Kidney (tissue), 14 donors: ENCODE results near the gene TCERG1L. TPM values are rescaled to one million over a fixed set of nuclear protein-coding genes. Genes with fewer than 3 reads are reported as not detected.

Source experiments
- DNase-seq, 5 donors: peaks; one replicate each; pipeline ENCODE4 v3.0.0-alpha.2; 2013 to 2020
- FAIRE-seq: peaks from 2 replicates; lab custom pipeline; 2012; peaks lifted over from hg19 to GRCh38; lab: Jason Lieb, UNC
- H3K27ac ChIP-seq, 2 donors: one replicate each; pipeline ENCODE4 v1.7.0; 2013; ENCODE audit warnings: low read depth in 2 of 2, low read length in 2 of 2, inconsistent platforms in 1 of 2
- H3K27me3 ChIP-seq: one replicate; pipeline ENCODE4 v1.7.1; 2013; ENCODE audit warnings: low read length, inconsistent platforms; ENCODE audit not compliant: control insufficient read depth, insufficient read depth
- H3K36me3 ChIP-seq, 3 donors: one replicate each; pipeline versions ENCODE4 v1.7.0 to v1.7.1; 2013; ENCODE audit warnings: low read length in 3 of 3, control low read depth in 1 of 3, inconsistent platforms in 1 of 3; ENCODE audit not compliant: insufficient read depth in 3 of 3, control insufficient read depth in 2 of 3
- H3K4me1 ChIP-seq, 3 donors: one replicate each; pipeline versions ENCODE4 v1.7.0 to v1.7.1; 2013; ENCODE audit warnings: low read length in 3 of 3, inconsistent platforms in 1 of 3, low read depth in 1 of 3; ENCODE audit not compliant: control insufficient read depth in 2 of 3, insufficient read depth in 2 of 3
- H3K4me3 ChIP-seq, 3 donors: one replicate each; pipeline versions ENCODE4 v1.7.0 to v1.8.1; 2013; ENCODE audit warnings: low read length in 3 of 3, control low read depth in 1 of 3, inconsistent platforms in 1 of 3
- H3K9ac ChIP-seq, 3 donors: one replicate each; pipeline versions ENCODE4 v1.7.0 to v1.7.1; 2013; ENCODE audit warnings: low read length in 3 of 3, control low read depth in 1 of 3, inconsistent platforms in 1 of 3
- H3K9me3 ChIP-seq, 3 donors: one replicate each; pipeline versions ENCODE4 v1.7.0 to v1.7.1; 2013; ENCODE audit warnings: low read length in 3 of 3, control low read depth in 1 of 3, inconsistent platforms in 1 of 3; ENCODE audit not compliant: control insufficient read depth in 2 of 3, insufficient read depth in 1 of 3
- CTCF ChIP-seq: IDR thresholded peaks from 3 replicates; pipeline ENCODE4 v1.5.1; 2012; ENCODE audit warnings: mild to moderate bottlenecking, moderate library complexity, borderline replicate concordance; ENCODE audit not compliant: insufficient read depth; ENCODE audit errors: extremely low read depth
- intact Hi-C: fragments of 100-400 bp; cut with DNase I; formaldehyde crosslinking; loops from one replicate; pipeline ENCODE4 v1.11.1; 2022
- polyA plus RNA-seq: library from polyadenylated mRNA; stranded (reverse); fragments of 350-450 nt; fragmentation: Illumina TruSeq; extraction: RNeasy Lipid Tissue Mini Kit (QIAGEN cat#74804); gene quantifications from one replicate; pipeline ENCODE4 v1.2.3, GENCODE V29; 2014; ENCODE audit warnings: low read depth, low replicate concordance; ENCODE audit not compliant: insufficient read depth
- total RNA-seq: library from RNA; stranded (reverse); fragmentation: NEBNext Ultra II Directional; extraction: Animal tissue kit (Norgen Biotek cat#: 25700); gene quantifications from one replicate; pipeline ENCODE4 v1.2.1, GENCODE V29; 2021
- donor health status: control.
- donor health status: control.
- donor health status: control.
- donor health status: control.
- donor health status: control.
- donor health status: DM: yes; HTN: yes; CAD: no.
- donor health status: Normal renal cell carcinoma (clear cell type).

The TCERG1L gene
- total and polyA plus RNA-seq, 2 donors from 2014 or later: not detected

GRCh38 chr10:131086094-131086493, 225.4 kb downstream of the TCERG1L start:
- FAIRE-seq (no peak), DNase-seq (no peak)
- Histone ChIP-seq H3K27me3 (no peaks in the 10 kb centered on the region), H3K9me3 (no peaks in the 10 kb centered on the region), H3K4me1 (no peaks in the 10 kb centered on the region), H3K27ac (no peak overlapping the region), H3K9ac (no peak overlapping the region), H3K4me3 (no peak overlapping the region), H3K36me3 (no peaks in the 10 kb centered on the region)
- TF ChIP-seq CTCF: no peak
- intact Hi-C loops: no loop called here

- FAIRE-seq (no peak), DNase-seq (peak in 1 of 5 donors; percentile 23)
- intact Hi-C loops: no loop called here
- Histone ChIP-seq H3K27ac (no peak overlapping the region), H3K36me3 (no peaks in the 10 kb centered on the region), H3K9me3 (no peaks in the 10 kb centered on the region), H3K4me3 (no peak overlapping the region), H3K9ac (no peak overlapping the region), H3K4me1 (no peaks in the 10 kb centered on the region), H3K27me3 (no peaks in the 10 kb centered on the region)
- no peak for TF ChIP-seq CTCF
Observed at GRCh38 chr10:131085091-131085860, 226.2 kb downstream of the TCERG1L start.

DNA sequence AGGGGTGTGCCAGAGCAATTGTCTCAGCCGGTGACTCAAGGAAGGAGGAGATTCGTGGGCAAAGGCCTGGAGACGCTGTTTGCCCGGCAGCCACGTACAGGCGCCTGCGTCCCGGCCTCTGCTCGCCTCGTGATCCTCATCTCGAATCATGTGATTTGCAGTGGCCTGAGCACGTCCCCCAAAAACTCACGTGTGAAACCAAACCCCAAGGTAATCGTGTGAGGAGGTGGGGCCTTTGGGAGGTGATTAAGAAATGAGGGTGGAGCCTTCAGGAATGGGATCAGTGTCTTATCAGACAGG, 226.8 kb downstream of the TCERG1L start:
- no peak overlapping the region for H3K27ac ChIP-seq
- no peaks in the 10 kb centered on the region for H3K9me3 ChIP-seq
- H3K36me3 ChIP-seq: no peaks in the 10 kb centered on the region
- H3K4me1 ChIP-seq: no peaks in the 10 kb centered on the region
- FAIRE-seq: no peak
- no peak overlapping the region for H3K9ac ChIP-seq
- no peaks in the 10 kb centered on the region for H3K27me3 ChIP-seq
- H3K4me3 ChIP-seq: no peak overlapping the region
- TF ChIP-seq CTCF: no peak
- intact Hi-C loops: no loop called here
- peak in 1 of 5 donors; percentile 23 for DNase-seq
